Fibroblast of skin of right biceps (primary cell): ENCODE data around the gene MAP4K2.

Experiments used
- DNase-seq: peaks from one replicate; pipeline ENCODE4 v3.0.0-alpha.2; 2013

MAP4K2 gene

GRCh38 chr11:64767344-64768299, 35.4 kb downstream of the MAP4K2 start:
- peak; percentile 66 for DNase-seq

GRCh38 chr11:64766881-64767280, 36.1 kb downstream of the MAP4K2 start:
- DNase-seq = no peak

- DNase-seq = no peak
Measured at GRCh38 chr11:64765851-64766665, 37.0 kb downstream of the MAP4K2 start.

- no peak for DNase-seq
Measured at GRCh38 chr11:64765291-64765850, 37.6 kb downstream of the MAP4K2 start.

- no peak for DNase-seq
Measured at GRCh38 chr11:64764753-64765152, 38.3 kb downstream of the MAP4K2 start.

- DNase-seq = no peak
Measured at GRCh38 chr11:64764040-64764611, 38.9 kb downstream of the MAP4K2 start.

GRCh38 chr11:64763526-64764039, 39.4 kb downstream of the MAP4K2 start:
- no peak for DNase-seq

GRCh38 chr11:64762674-64763525, 40.1 kb downstream of the MAP4K2 start:
- DNase-seq = peak; percentile 75

GRCh38 chr11:64762277-64762673, 40.7 kb downstream of the MAP4K2 start:
- no peak for DNase-seq

GRCh38 chr11:64760759-64761420, 42.1 kb downstream of the MAP4K2 start:
- DNase-seq = no peak

- DNase-seq = peak; percentile 37
Measured at GRCh38 chr11:64759722-64760719, 43.0 kb downstream of the MAP4K2 start, which contains the start of gene PYGM. PYGM (minus strand) TSS chr11:64759974; CDS start chr11:64759898, 76 bp downstream.

GRCh38 chr11:64759131-64759721, 43.8 kb downstream of the MAP4K2 start:
- DNase-seq = no peak

- DNase-seq = no peak
Measured at GRCh38 chr11:64758330-64759079, 44.5 kb downstream of the MAP4K2 start.

GRCh38 chr11:64757549-64758329, 45.3 kb downstream of the MAP4K2 start:
- no peak for DNase-seq

- DNase-seq = no peak
Measured at GRCh38 chr11:64755681-64756361, 47.2 kb downstream of the MAP4K2 start.

- no peak for DNase-seq
Measured at GRCh38 chr11:64754919-64755662, 47.9 kb downstream of the MAP4K2 start.
